GM21515 (cell line): ENCODE measurements around the gene SLC10A6.
A peak's percentile ranks its signal among the peaks of the same experiment; 100 is the strongest.
"Not testable (repeated sequence)": the region's sequence is repeated elsewhere in the genome, so short reads cannot be mapped to it uniquely, and the experiment has no call there.

Experiments
- ATAC-seq: cut with Tn5 transposase; IDR thresholded peaks from one replicate; pipeline ENCODE4 v1.9.1; 2021; ENCODE audit not compliant: unreplicated experiment

SLC10A6 gene

DNA sequence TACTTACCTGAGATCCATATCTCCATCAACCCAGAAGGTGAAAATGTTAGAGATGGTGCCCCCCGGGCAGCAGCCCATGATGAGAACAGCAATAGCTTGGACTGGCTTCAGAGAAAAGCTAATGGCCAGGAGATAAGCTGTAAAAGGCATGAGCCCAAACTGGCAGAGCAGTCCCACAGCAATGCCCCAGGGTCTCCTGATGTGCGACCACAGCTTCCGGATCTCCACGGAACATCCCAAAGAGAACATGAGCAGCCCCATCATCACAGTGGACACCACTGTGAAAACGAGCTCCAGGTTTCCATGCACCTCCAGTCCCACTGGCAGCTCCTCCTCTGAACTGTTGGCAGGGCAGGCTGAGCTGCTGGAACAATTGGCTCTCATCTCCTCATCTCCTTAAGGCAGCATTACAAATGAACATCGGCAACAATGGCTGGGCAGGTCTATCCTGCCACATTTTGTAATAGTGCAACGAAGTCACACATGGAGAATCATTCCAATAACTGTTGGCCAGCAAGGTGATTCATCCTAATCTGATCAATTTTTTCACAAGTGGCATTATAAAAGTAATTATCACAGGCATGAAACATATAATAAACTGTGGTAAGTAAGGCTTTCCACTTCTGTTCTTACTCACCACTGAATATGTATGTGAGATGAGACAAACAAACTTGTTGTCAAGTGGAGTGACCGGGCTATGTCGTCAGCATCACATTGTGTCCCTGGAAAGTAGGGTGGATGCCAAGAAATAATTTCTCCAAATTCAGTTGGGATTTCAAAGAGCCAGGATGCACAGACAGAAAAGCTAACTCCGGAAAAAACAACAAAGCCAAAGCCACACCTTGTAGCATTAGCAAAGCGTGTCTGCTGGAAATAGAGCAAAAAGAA, at the start of gene SLC10A6:
TSS of gene SLC10A6 (minus strand) at position 653 of the 888 bp plus-strand sequence. CDS start at position 384, 269 bp downstream.
- no peak for ATAC-seq

- no peak for ATAC-seq
These were observed 49.4 kb upstream of the SLC10A6 start for GRCh38 chr4:86898562-86898961.

GRCh38 chr4:86896596-86896995, 47.4 kb upstream of the SLC10A6 start:
- no peak for ATAC-seq

DNA sequence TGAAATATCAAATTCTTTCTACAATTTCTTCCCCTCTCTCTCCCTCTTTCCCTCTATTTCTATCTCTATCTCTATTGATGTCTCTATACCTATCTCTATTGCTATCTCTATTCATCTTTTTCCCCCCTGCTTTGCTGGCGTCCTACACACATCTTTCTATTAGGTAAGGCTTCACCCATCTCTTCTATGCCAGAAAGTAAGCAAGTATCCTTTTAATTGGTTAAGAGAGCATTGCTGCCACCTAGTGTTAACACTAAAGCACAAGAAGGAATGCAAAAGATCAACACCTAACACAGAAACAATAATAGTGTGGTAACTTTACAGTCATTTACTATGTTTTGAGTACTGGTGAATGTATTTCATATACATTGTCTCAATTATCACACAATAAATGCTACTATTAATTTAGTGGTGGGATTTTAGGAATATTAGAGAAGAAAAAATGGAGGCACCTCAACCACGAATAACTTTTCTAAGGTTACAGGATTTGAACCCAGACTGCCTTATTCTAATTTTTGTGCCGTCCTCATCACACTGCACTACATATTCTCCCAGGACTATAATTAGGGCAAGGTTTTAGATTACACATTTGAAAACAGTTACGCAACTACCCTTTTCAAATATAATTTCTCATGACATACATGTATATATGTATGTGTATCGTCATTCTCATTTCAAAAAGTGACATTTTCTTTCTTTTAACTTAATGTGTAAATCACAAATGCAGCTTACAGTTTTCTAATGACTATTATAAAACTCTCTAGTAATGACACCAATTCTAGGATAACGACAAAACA, 46.7 kb upstream of the SLC10A6 start:
- ATAC-seq, result peak; percentile 70

DNA sequence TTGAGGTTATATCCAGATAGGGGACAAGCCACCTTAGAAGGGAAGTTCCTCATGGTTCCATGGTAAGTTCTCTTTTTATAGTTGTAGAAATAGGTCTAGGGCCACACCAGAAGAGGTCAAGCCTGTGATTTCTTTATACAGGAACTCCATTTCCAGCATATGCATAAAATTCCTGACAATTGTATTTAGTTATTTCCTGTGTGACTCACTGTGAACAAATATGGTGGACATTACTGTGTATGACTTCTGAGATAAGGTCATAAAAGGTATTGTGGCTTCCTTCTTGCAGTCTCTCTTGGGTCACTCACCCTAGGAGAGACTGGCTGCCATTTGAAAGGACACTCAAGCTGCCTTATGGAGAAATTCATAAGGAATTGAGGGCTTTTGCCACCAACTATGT, 45.3 kb upstream of the SLC10A6 start:
- no peak for ATAC-seq

DNA sequence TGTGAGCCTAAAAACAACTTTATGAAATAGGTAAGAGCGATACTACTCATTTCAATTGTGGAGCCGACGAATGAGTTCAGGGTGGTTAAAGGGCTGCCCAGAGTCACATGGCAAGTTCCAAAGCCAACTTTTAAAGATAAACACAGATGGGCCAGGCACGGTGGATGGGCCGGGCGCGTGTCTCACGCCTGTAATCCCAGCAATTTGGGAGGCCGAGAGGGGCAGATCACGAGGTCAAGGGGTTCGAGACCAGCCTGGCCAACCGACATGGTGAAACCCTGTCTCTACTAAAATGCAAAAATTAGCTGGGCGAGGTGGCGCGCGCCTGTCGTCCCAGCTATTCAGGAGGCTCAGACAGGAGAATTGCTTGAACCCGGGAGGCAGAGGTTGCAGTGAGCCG, 44.0 kb upstream of the SLC10A6 start:
- no peak for ATAC-seq

DNA sequence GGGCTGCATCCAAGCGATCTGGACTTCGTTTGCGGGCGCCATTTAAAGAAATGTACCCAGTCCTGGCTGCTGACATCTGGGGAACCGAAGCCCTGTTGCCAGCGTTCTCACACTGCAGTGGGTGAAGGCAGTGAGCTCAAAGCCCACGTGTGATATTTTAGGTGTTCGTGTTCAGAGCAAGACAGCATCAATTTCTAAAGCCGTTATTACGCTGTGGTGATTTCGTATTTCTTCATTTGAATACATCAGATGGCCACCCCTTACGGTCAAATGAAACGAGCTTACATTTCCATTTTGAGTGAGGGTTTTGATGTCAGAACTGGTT, 43.4 kb upstream of the SLC10A6 start:
- no peak for ATAC-seq

DNA sequence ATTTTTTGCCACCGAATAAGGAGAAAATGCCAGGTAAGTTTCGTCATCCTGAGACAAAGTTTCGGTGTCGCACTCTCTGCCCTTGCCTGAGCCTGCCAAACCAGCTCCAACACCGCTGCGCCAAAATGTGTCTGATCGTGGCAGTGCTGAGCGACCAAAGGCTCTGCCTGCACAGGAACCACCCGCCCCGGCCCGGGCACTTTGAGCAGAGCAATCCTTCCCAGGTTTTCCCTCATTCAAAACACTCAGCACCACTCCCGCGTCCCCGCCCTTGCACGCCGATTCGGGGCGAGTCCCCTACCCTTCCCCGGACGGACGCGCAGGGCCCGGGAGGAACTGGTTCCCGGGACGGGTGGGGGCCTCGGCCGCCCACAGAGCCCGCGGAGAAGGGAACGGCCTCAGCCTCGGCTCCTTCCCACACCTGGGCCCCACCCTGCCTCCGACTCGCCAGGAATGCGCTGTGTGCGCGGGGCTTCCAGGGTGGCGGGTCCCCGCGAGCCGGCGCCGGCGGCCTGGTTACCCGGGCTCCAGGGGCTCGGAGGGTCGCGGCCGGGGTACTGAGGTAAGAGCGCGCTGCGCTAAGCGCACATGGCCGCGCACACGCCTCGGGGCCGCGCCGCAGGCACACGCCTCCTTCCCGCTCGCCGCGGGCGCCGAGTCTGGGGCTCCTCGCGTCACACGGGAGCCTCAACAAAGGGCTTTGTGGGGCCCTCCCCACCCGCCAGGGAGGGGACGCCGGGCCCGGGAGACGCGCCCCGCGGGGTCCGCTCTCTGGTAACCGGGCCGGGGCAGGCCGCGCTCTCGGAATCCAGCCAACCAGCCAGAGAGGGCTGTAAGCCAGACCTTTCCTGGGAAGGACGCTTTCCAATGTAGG, 42.8 kb upstream of the SLC10A6 start, which contains the start of gene C4orf36:
TSS of gene C4orf36 (minus strand) at position 661 of the 874 bp plus-strand sequence. CDS start 902 bp downstream, outside the sequence.
- ATAC-seq, result peak; percentile 47

DNA sequence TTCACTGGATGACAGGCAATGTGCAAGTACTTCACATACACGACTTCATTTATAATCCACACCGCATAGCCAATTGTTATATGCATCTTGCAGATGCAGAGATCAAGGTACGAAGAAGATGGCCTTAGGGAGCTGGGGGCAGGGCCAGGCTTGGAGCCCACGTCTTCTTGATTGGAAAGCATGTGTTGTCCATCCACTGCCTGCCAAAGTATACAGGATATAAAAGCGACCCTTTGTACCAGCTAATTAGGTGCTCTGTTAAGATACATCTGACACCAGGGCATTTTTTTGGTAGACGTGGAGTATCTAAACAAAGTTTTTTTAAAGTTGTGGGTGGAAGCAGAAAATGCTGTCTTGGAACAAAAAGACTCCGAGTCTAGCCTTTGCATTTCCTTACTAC, 41.6 kb upstream of the SLC10A6 start:
- ATAC-seq, result no peak

GRCh38 chr4:86879641-86880040, 30.5 kb upstream of the SLC10A6 start:
- no peak for ATAC-seq

GRCh38 chr4:86878640-86879039, 29.5 kb upstream of the SLC10A6 start:
- ATAC-seq, result no peak

GRCh38 chr4:86876894-86877685, 27.9 kb upstream of the SLC10A6 start:
- ATAC-seq, result no peak

DNA sequence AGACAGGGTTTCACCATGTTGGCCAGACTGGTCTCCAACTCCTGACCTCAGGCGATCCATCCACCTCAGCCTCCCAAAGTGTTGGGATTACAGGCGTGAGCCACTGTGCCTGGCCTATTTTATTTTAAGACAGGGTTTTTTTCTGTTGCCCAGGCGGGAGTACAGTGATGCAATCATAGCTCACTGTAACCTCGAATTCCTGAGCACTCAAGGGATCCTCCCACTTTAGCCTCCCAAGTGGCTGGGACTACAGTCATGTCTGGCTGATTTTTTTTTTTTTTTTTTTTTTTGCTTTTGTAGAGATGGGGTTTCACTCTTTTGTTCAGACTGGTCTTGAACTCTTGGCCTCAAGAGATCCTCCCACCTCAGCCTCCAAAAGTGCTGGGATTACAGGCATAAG, 26.3 kb upstream of the SLC10A6 start:
- ATAC-seq, result not testable (repeated sequence)

- no peak for ATAC-seq
These were observed 23.0 kb upstream of the SLC10A6 start for GRCh38 chr4:86872135-86872534.

GRCh38 chr4:86870442-86871069, 21.4 kb upstream of the SLC10A6 start:
- no peak for ATAC-seq

DNA sequence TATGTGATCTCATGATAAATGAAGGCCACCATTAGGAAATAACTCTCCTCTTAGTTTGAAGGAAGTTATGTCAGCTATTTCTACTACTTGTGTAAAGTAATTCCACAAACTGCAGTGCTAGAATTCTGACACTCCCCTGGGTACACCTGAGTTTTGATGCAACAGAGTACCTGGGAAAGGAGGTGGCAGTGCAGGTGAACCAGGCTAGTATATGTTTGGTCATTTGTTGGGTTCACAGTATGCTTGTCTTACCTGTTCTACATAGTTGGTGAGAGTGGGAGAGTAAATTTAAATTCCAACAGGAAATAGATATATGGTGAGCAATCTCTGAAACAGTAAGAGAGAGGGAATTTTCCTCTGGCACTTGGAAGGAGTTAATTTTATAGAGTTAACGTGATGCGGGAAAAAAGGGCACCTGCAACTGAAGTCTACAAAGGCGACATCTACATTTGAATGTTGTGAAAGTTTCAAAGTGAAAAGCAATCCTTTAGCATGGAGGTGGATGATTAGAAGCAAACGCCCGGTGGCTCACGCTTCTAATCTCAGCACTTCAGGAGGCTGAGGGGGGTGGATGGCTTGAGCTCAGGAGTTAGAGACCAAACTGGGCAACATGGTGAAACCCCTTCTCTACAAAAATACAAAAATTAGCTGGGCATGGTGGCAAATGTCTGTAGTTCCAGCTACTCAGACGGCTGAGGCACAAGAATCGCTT, 8.3 kb upstream of the SLC10A6 start:
- no peak for ATAC-seq

DNA sequence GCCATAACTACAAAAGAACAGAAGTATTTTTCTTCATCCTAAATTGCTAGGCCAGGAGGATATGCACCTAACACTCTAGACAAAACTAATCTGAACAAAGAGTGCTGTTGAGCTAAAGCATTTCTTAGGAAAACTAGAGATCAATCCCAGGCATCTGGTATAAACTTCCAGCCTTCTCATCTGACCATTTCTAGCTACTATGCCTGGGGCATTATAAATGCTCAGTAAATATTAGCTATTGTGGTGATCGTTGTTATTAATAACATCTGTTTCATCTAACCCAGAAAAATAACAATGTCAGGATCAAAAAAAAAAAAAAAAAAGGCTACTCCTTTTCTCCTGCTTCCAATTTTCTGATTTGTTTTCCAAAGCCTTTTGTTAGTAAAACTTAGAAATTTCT, 7.7 kb upstream of the SLC10A6 start:
- no peak for ATAC-seq

- no peak for ATAC-seq
These were observed 6.4 kb upstream of the SLC10A6 start for GRCh38 chr4:86855572-86855971.

GRCh38 chr4:86853209-86853608, 4.0 kb upstream of the SLC10A6 start:
- no peak for ATAC-seq
